Right renal pelvis (tissue), 4 donors: ENCODE data around the gene PGM5. TPM values are rescaled to one million over a fixed set of nuclear protein-coding genes. Genes with fewer than 3 reads are reported as not detected.

Source experiments
- DNase-seq, 4 donors: peaks; one replicate each; pipeline ENCODE4 v3.0.0-alpha.2; 2013; ENCODE audit warnings: low read depth in 4 of 4, low spot score in 3 of 4, missing footprints in 1 of 4
- polyA plus RNA-seq, 4 donors: library from polyadenylated mRNA; unstranded; fragments of 120-200 nt; gene quantifications; one replicate each; pipeline ENCODE4 v1.2.1, GENCODE V29; 2013; ENCODE audit not compliant: insufficient read length in 4 of 4

Gene PGM5
- polyA plus RNA-seq, 4 donors: 41.9 to 48.1 (median 46.3) TPM

GRCh38 chr9:68493541-68493940 is 137.1 kb downstream of the PGM5 start:
- no peak for DNase-seq

GRCh38 chr9:68493958-68494577 is 137.7 kb downstream of the PGM5 start:
- no peak for DNase-seq

DNA sequence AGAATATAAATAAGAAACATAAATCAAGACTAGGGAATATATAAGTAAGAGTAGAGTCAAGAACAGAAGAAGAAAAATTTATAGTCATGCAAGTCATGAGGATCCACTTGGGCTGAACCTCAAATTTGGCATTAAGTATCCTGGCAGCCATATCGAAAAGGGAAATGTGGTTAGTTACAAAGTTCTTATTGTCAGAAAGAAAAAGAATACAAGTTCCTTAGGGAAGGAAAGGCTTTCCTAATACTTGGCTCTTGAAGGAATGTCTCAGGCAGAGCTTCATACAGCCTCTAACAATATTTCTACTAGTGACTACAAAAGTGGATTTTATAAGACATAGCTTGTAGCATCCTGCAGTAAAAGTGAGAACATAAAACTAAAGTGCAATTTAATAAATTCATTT is 138.8 kb downstream of the PGM5 start:
- no peak for DNase-seq

DNA sequence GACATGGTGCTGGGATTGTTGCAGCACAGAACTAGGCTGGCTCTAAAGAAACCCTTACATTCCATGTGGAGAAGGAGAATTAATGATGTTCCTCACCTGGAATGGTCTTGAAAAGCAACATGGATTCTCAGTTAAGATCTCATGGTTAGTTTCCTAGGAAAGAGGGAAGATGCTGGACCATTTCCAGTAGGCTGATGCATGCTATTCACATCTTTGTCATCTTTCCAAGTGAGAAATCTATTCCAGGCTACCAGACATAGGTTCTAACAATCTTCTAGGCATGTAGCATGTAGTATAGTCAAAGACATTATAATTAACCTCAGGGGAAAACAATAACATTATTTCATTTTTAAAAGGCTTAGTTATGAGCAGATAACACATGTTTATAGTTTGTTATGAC is 139.9 kb downstream of the PGM5 start:
- DNase-seq: no peak

- DNase-seq: no peak
Measured at GRCh38 chr9:68497629-68498028, 141.2 kb downstream of the PGM5 start.

DNA sequence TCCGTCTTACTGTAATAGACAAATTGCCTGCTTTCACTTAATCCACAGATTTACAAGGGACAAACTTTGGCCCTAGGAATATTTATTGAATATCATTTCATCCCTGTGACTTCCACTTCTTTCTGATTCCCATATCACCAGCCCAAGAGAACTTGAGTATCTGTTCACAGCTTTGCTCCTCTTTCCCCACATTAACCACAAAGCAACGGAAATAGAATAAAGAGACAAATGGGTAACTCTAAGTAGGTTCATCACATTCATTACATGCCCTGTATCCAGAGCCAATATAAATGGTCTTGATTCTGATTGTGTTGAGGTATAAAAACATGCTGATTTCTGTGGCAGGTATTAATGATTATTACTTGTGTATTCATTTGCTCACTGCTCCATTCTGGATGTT is 142.4 kb downstream of the PGM5 start:
- no peak for DNase-seq

- no peak for DNase-seq
Measured at GRCh38 chr9:68500457-68501381, 144.3 kb downstream of the PGM5 start.

GRCh38 chr9:68502279-68502678 is 145.9 kb downstream of the PGM5 start:
- DNase-seq: no peak

DNA sequence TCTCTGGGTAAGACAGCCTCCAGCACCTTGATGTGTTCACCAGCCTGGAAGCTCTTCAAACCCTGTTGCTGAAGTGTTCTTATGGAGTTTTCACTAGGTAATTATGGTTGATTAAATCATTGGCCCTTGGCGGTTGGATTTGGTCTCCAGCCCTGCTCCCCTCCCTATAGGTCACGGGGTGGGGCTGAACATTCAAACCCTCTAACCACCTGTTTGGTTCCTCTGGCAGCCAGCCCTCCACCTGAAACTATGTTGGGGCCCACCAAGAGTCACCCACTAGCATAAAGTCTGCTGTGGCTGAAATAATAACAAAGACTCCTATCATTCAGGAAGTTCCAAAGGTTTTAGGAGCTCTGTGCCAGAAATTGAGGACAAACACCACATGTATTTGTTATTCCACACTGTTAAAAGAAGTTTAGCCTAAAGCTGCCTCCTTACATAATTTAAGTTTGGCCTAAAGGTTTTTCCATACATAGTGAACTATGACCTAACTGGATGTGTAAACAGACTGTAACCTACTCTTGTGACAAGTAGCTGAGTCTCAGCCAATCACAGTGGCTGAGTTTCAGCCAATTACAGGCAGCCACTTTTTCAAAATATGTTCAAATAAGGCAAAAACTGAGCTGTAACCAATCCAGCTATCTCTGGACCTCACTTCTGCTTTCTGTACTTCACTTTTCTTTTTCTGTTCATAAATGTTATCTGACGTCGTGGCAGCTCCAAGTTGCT is 149.4 kb downstream of the PGM5 start:
- no peak for DNase-seq

GRCh38 chr9:68506551-68506950 is 150.1 kb downstream of the PGM5 start:
- DNase-seq: no peak

DNA sequence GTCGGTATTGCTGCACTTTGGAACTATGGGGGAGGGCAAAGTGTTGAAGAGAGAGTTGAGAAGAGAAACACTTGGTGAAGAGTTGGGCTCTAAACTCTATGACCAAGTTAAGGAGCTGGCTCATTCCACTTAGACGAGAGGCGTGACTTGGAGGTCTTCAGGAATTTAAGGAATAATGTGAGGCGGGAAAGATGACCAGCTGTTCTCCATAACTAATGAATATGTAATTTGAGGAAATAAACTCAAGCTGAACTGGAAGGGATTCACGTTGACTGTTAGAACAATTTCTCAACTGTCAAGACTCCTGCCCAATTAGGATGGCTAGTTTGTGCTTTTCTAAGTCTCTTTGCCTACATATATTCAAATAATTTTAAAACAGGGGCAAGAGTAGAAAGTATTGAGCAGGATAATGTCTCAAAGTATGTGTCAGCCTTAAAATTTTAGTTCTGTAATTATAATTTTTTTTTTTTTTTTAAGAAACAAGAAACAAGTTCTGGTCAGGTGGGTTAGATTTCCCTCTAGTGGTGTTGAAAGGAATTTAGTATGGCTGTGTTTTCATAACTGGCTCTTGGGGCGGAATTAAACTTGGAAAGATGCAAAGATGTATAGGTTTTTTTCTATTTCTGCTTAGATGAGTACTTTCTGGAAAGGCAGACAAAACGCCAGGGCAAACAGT is 150.9 kb downstream of the PGM5 start:
- peak in 1 of 4 donors; percentile 40 for DNase-seq

GRCh38 chr9:68507806-68508145 is 151.4 kb downstream of the PGM5 start:
- no peak for DNase-seq

- DNase-seq: no peak
Measured at GRCh38 chr9:68508547-68508946, 152.1 kb downstream of the PGM5 start.

GRCh38 chr9:68509689-68510088 is 153.3 kb downstream of the PGM5 start:
- DNase-seq: no peak

DNA sequence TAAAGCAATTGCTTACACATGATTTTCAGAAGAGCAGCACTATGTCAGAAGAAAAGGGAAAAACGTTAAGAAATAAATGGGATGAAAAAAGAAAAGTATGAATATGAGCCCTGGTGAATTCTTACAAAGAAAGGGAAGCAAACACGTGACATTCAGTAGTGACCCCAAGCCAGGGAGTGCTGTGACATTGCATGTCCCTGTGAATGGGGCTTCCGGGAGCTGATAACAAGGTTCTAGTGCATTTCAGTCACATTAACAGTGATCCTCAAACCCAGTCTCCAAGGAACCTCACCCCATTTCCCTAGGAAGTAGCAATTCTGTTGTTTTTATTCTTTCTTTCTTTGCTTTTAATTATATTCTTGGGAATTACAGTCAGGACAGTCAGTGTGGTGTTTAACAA is 157.0 kb downstream of the PGM5 start:
- no peak for DNase-seq

GRCh38 chr9:68513981-68514380 is 157.6 kb downstream of the PGM5 start:
- DNase-seq: no peak

- no peak for DNase-seq
Measured at GRCh38 chr9:68515326-68516017, 159.1 kb downstream of the PGM5 start.

DNA sequence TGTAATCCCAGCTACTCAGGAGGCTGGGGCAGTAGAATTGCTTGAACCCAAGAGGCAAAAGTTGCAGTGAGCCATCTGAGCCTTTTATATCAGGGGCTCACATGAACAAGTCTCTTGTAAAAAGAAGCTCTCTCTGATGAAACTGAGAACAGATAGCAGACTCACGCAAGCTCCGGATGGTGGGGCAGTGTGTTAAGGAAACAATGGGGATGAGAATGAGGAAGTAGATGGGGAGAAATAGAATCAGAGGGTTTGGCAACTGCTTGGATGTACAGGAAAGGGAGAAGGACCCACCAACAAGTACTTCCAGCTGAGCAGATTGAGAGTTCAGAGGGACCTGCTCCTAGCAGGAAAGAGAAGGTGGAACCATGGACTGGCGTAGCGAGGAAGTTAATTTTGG is 165.7 kb downstream of the PGM5 start:
- no peak for DNase-seq

DNA sequence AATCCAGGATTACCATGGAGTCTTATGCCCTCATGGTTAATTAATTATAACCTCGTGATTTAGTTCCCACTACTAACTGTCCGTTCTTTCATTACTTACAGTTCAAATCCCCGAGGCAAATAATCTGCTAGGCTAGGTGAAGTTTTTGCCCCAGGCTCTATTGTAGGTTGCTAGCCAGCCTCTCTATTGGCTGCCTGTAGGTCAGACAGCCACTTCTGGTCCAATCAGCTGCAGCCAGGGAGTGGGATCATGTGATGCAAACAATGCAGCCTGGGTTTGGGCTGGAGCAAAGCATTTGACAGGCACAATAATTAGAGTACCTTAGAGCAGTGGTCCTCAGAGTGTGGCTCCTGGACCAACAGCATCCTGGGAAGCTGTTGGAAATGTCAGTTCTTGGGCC is 166.5 kb downstream of the PGM5 start:
- no peak for DNase-seq

DNA sequence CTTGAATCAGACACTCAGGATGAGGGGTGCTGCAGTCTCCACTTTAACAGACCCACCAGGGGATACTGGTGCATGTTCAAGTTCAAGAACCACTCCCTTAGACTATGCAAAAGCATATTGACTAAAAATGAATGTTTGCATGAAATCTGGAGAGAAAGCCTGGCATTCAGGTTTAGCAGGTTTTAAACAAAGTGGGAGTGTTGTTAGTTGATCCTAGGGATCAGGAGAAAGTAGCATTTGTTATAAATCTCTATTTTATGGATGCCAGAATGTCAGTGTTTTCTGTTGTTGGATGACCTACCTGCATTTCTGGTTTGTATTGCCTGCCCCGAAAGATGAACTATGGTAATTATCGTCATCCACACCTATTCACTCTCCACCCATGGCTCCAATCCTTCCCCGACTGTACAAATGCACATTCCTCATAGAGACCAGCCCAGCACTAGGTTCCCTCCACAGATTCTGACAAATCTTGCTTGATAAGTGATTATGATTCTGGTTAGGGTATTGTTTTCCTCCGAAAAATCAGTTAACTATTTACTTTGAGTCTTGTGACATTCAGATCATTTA is 167.0 kb downstream of the PGM5 start:
- DNase-seq: no peak
